ENCODE data around the gene GPR27.

The GPR27 gene

DNA sequence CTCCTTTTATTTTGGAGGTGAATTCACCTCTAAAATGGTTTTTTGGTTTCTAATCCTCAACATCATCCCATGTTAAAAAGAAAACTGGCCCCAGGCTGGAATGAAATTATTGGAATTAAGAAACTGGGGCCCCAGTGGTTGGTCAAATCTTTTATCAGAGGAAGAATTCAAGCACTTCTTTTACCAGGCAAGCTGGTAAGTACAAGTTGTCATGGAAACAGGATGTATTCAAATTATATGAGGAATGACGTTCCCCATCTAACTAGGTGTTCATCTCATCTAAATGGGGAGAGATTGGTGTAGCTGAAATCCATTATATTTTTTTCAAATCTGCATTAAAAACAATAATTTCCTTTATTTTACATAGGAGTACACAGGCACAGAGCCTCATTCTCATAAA, 18.8 kb upstream of the GPR27 start:
- no peak overlapping the region for H2AFZ ChIP-seq (ENCODE audit: low read length)
- no peaks in the 10 kb centered on the region for H3K9me2 ChIP-seq (replicated peaks; ENCODE audit: low read depth, low read length)
- H3K4me2 ChIP-seq (ENCODE audit: low read depth, low read length, poor library complexity, severe bottlenecking) = no peak overlapping the region
- H3K4me1 ChIP-seq (ENCODE audit: insufficient read depth, low read length, poor library complexity, severe bottlenecking) = peaks cover 3% of the 10 kb centered on the region
- H3F3A ChIP-seq (ENCODE audit: low read depth) = no peaks in the 10 kb centered on the region
- H3K9me3 ChIP-seq (ENCODE audit: insufficient read depth, low read depth, low read length) = no peaks in the 10 kb centered on the region
- H3K79me2 ChIP-seq (ENCODE audit: insufficient read depth, low read length) = no peaks in the 10 kb centered on the region
- TF ChIP-seq EZH2phosphoT487 (IDR thresholded peaks at IDR 0.05; ENCODE audit: borderline replicate concordance) = no peak
- TF ChIP-seq, protein P1, sequence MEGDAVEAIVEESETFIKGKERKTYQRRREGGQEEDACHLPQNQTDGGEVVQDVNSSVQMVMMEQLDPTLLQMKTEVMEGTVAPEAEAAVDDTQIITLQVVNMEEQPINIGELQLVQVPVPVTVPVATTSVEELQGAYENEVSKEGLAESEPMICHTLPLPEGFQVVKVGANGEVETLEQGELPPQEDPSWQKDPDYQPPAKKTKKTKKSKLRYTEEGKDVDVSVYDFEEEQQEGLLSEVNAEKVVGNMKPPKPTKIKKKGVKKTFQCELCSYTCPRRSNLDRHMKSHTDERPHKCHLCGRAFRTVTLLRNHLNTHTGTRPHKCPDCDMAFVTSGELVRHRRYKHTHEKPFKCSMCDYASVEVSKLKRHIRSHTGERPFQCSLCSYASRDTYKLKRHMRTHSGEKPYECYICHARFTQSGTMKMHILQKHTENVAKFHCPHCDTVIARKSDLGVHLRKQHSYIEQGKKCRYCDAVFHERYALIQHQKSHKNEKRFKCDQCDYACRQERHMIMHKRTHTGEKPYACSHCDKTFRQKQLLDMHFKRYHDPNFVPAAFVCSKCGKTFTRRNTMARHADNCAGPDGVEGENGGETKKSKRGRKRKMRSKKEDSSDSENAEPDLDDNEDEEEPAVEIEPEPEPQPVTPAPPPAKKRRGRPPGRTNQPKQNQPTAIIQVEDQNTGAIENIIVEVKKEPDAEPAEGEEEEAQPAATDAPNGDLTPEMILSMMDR (conservative IDR thresholded peaks at IDR 0.05; ENCODE audit: low read length) = no peak
- H3K4me3 ChIP-seq (ENCODE audit: low read length, poor library complexity, severe bottlenecking) = no peak overlapping the region
- H3K27me3 ChIP-seq (ENCODE audit: insufficient read depth, low read length, poor library complexity, severe bottlenecking) = peaks cover 7% of the 10 kb centered on the region
- H3K36me3 ChIP-seq (ENCODE audit: insufficient read depth, low read length) = no peaks in the 10 kb centered on the region
- no peaks in the 10 kb centered on the region for H4K20me1 ChIP-seq (ENCODE audit: insufficient read depth, low read length, poor library complexity, severe bottlenecking)
- no peak overlapping the region for H3K9ac ChIP-seq (ENCODE audit: low read depth, low read length, poor library complexity, severe bottlenecking)

DNA sequence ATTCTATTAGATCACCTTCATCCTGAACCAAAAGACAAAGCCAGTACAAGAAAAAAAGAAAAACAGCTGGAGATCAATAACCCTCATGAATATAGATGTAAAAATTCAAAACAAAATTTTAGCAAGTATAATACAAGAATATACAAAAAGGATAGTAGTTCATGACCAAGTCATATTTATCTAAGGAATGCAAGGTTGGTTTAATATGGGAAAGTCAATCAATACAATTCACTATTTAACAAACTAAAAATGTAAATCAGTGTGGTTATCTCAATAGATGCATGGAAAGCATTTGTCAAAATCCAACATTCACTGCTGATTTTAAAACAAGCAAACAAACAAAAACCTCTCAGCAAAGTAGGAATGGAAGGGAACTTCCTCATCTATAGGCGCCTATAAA, 11.0 kb upstream of the GPR27 start:
- peaks cover 11% of the 10 kb centered on the region for H3K9me3 ChIP-seq (ENCODE audit: insufficient read depth, low read depth, low read length)
- no peak overlapping the region for H3K4me2 ChIP-seq (ENCODE audit: low read depth, low read length, poor library complexity, severe bottlenecking)
- H3K36me3 ChIP-seq (ENCODE audit: insufficient read depth, low read length) = no peaks in the 10 kb centered on the region
- H3F3A ChIP-seq (ENCODE audit: low read depth) = no peaks in the 10 kb centered on the region
- no peaks in the 10 kb centered on the region for H3K27me3 ChIP-seq (ENCODE audit: insufficient read depth, low read length, poor library complexity, severe bottlenecking)
- H3K79me2 ChIP-seq (ENCODE audit: insufficient read depth, low read length) = no peaks in the 10 kb centered on the region
- no peak overlapping the region for H3K4me3 ChIP-seq (ENCODE audit: low read length, poor library complexity, severe bottlenecking)
- no peaks in the 10 kb centered on the region for H3K9me2 ChIP-seq (replicated peaks; ENCODE audit: low read depth, low read length)
- TF ChIP-seq, protein P1 (conservative IDR thresholded peaks at IDR 0.05; ENCODE audit: low read length) = no peak
- no peak for TF ChIP-seq EZH2phosphoT487 (IDR thresholded peaks at IDR 0.05; ENCODE audit: borderline replicate concordance)
- H4K20me1 ChIP-seq (ENCODE audit: insufficient read depth, low read length, poor library complexity, severe bottlenecking) = no peaks in the 10 kb centered on the region
- H3K4me1 ChIP-seq (ENCODE audit: insufficient read depth, low read length, poor library complexity, severe bottlenecking) = no peaks in the 10 kb centered on the region
- H3K9ac ChIP-seq (ENCODE audit: low read depth, low read length, poor library complexity, severe bottlenecking) = no peak overlapping the region
- no peak overlapping the region for H2AFZ ChIP-seq (ENCODE audit: low read length)

DNA sequence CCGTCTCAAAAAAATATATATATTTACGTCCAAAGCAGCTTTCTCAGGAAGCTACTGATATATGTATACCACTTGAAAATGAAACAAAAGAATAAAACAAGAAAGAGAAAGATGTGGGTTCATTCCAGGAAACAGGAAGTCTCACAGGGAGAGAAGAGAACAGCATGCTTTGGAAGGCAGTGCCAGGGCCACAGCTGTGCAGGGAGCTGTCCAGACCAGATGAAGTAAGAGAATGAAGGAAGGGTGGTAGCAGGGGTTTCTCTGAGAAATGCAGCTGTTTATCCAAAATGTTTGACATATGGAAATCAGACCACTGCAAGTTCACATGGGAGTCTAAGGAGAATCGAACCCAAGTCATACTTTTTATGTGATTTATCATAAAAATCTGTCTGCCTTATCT, 8.9 kb upstream of the GPR27 start:
- H3K27me3 ChIP-seq (ENCODE audit: insufficient read depth, low read length, poor library complexity, severe bottlenecking) = peaks cover 5% of the 10 kb centered on the region
- H3K4me3 ChIP-seq (ENCODE audit: low read length, poor library complexity, severe bottlenecking) = no peak overlapping the region
- no peaks in the 10 kb centered on the region for H3F3A ChIP-seq (ENCODE audit: low read depth)
- no peaks in the 10 kb centered on the region for H3K36me3 ChIP-seq (ENCODE audit: insufficient read depth, low read length)
- H3K9me2 ChIP-seq (replicated peaks; ENCODE audit: low read depth, low read length) = no peaks in the 10 kb centered on the region
- no peak for TF ChIP-seq EZH2phosphoT487 (IDR thresholded peaks at IDR 0.05; ENCODE audit: borderline replicate concordance)
- TF ChIP-seq, protein P1 (conservative IDR thresholded peaks at IDR 0.05; ENCODE audit: low read length) = no peak
- no peak overlapping the region for H2AFZ ChIP-seq (ENCODE audit: low read length)
- H4K20me1 ChIP-seq (ENCODE audit: insufficient read depth, low read length, poor library complexity, severe bottlenecking) = no peaks in the 10 kb centered on the region
- no peaks in the 10 kb centered on the region for H3K4me1 ChIP-seq (ENCODE audit: insufficient read depth, low read length, poor library complexity, severe bottlenecking)
- H3K4me2 ChIP-seq (ENCODE audit: low read depth, low read length, poor library complexity, severe bottlenecking) = no peak overlapping the region
- no peak overlapping the region for H3K9ac ChIP-seq (ENCODE audit: low read depth, low read length, poor library complexity, severe bottlenecking)
- H3K9me3 ChIP-seq (ENCODE audit: insufficient read depth, low read depth, low read length) = peaks cover 11% of the 10 kb centered on the region
- no peaks in the 10 kb centered on the region for H3K79me2 ChIP-seq (ENCODE audit: insufficient read depth, low read length)
